SK-N-SH (cell line): ENCODE measurements around the gene IGF1R. TPM values are rescaled to one million over a fixed set of nuclear protein-coding genes. Genes with fewer than 3 reads are reported as not detected.

Experiments used
- CHD2 ChIP-seq: fragments of 150-350 bp; IDR thresholded peaks from 2 replicates; pipeline ENCODE4 v1.6.1; 2018; ENCODE audit warnings: low read length; ENCODE audit not compliant: partially characterized antibody
- ELF1 ChIP-seq: IDR thresholded peaks from 2 replicates; pipeline ENCODE4 v1.4.0; 2012
- EP300 ChIP-seq, 2 experiments: IDR thresholded peaks; 2 replicates each; pipeline versions ENCODE4 v1.4.0 to v1.6.1; 2012; ENCODE audit warnings: borderline replicate concordance in 1 of 2, low read depth in 1 of 2, low read length in 1 of 2
- EZH2phosphoT487 ChIP-seq: fragments of 200-600 bp; sonication (generic); IDR thresholded peaks from 2 replicates; pipeline ENCODE4 v1.6.1; 2017; ENCODE audit warnings: low read depth, mixed run types, mild to moderate bottlenecking, antibody characterized with exemption, moderate library complexity, borderline replicate concordance
- FOSL2 ChIP-seq: IDR thresholded peaks from 2 replicates; pipeline ENCODE4 v1.4.0; 2012; ENCODE audit warnings: low read depth, mild to moderate bottlenecking, moderate library complexity, borderline replicate concordance
- FOXJ3 ChIP-seq: sonication (generic); formaldehyde crosslinking; IDR thresholded peaks from 2 replicates; pipeline ENCODE4 v1.5.1; 2020; ENCODE audit warnings: mild to moderate bottlenecking, missing genetic modification reagents
- FOXM1 ChIP-seq: IDR thresholded peaks from 2 replicates; pipeline ENCODE4 v1.4.0; 2012; ENCODE audit warnings: low read depth, mild to moderate bottlenecking
- GABPA ChIP-seq: IDR thresholded peaks from 2 replicates; pipeline ENCODE4 v1.4.0; 2012; ENCODE audit warnings: low read depth, mild to moderate bottlenecking
- GATA2 ChIP-seq: sonication (generic); formaldehyde crosslinking; IDR thresholded peaks from 2 replicates; pipeline ENCODE4 v1.5.0; 2020; ENCODE audit warnings: mild to moderate bottlenecking, missing genetic modification reagents
- IRF3 ChIP-seq: fragments of 150-350 bp; IDR thresholded peaks from 2 replicates; pipeline ENCODE4 v1.6.1; 2016; ENCODE audit warnings: mild to moderate bottlenecking, low read depth, low read length
- JUND ChIP-seq: IDR thresholded peaks from 2 replicates; pipeline ENCODE4 v1.4.0; 2012
- MAX ChIP-seq: IDR thresholded peaks from 2 replicates; pipeline ENCODE4 v1.4.0; 2012; ENCODE audit warnings: low read depth
- MEF2A ChIP-seq: IDR thresholded peaks from 2 replicates; pipeline ENCODE4 v1.4.0; 2012; ENCODE audit warnings: low read depth, borderline replicate concordance
- MXI1 ChIP-seq: IDR thresholded peaks from 2 replicates; pipeline ENCODE4 v1.6.1; 2012; ENCODE audit warnings: mild to moderate bottlenecking, low read depth, low read length, improper control_type of control experiment
- NFIC ChIP-seq: IDR thresholded peaks from 2 replicates; pipeline ENCODE4 v1.4.0; 2012; ENCODE audit warnings: borderline replicate concordance
- NRF1 ChIP-seq: IDR thresholded peaks from 2 replicates; pipeline ENCODE4 v1.6.1; 2012; ENCODE audit warnings: low read depth, mild to moderate bottlenecking, low read length
- POLR2AphosphoS5 ChIP-seq: IDR thresholded peaks from 2 replicates; pipeline ENCODE4 v1.6.1; 2012; ENCODE audit warnings: low read depth, low read length
- RCOR1 ChIP-seq: fragments of 150-350 bp; IDR thresholded peaks from 2 replicates; pipeline ENCODE4 v1.6.1; 2017; ENCODE audit warnings: antibody characterized with exemption, low read length
- RXRA ChIP-seq: IDR thresholded peaks from 2 replicates; pipeline ENCODE4 v1.4.0; 2012; ENCODE audit warnings: low read depth, mild to moderate bottlenecking, borderline replicate concordance
- SIN3A ChIP-seq: IDR thresholded peaks from 2 replicates; pipeline ENCODE4 v1.6.1; 2012; ENCODE audit warnings: low read depth, mild to moderate bottlenecking, low read length, moderate library complexity, borderline replicate concordance
- SMC3 ChIP-seq: IDR thresholded peaks from 2 replicates; pipeline ENCODE4 v1.6.1; 2012; ENCODE audit warnings: low read depth, low read length, improper control_type of control experiment
- TAF1 ChIP-seq: IDR thresholded peaks from 2 replicates; pipeline ENCODE4 v1.6.1; 2012; ENCODE audit warnings: low read depth, mild to moderate bottlenecking, low read length, moderate library complexity, borderline replicate concordance
- USF1 ChIP-seq: IDR thresholded peaks from 2 replicates; pipeline ENCODE4 v1.4.0; 2012; ENCODE audit warnings: low read depth, borderline replicate concordance
- YY1 ChIP-seq: IDR thresholded peaks from 2 replicates; pipeline ENCODE4 v1.4.0; 2012; ENCODE audit warnings: low read depth, mild to moderate bottlenecking
- ZBTB33 ChIP-seq: IDR thresholded peaks from 2 replicates; pipeline ENCODE4 v1.4.0; 2012; ENCODE audit warnings: low read depth, borderline replicate concordance
- polyA plus RNA-seq, 3 experiments: library from polyadenylated mRNA; depleted of rRNA; stranded (reverse); fragments of >200 nt; gene quantifications; 2 replicates each; pipeline ENCODE4 v1.2.3, GENCODE V29; 2012
- TF ChIP-seq, protein P1 (sequence below): IDR thresholded peaks from 2 replicates; pipeline ENCODE4; 2012
- TF ChIP-seq, protein P2 (sequence below): fragments of 150-350 bp; IDR thresholded peaks from 2 replicates; pipeline ENCODE4 v1.6.1; 2017; ENCODE audit warnings: antibody characterized with exemption, low read length, low read depth, borderline replicate concordance

Gene IGF1R
- polyA plus RNA-seq, 1 of the 3 experiments (the other 2 are of a cell fraction), result 9.5 TPM

DNA sequence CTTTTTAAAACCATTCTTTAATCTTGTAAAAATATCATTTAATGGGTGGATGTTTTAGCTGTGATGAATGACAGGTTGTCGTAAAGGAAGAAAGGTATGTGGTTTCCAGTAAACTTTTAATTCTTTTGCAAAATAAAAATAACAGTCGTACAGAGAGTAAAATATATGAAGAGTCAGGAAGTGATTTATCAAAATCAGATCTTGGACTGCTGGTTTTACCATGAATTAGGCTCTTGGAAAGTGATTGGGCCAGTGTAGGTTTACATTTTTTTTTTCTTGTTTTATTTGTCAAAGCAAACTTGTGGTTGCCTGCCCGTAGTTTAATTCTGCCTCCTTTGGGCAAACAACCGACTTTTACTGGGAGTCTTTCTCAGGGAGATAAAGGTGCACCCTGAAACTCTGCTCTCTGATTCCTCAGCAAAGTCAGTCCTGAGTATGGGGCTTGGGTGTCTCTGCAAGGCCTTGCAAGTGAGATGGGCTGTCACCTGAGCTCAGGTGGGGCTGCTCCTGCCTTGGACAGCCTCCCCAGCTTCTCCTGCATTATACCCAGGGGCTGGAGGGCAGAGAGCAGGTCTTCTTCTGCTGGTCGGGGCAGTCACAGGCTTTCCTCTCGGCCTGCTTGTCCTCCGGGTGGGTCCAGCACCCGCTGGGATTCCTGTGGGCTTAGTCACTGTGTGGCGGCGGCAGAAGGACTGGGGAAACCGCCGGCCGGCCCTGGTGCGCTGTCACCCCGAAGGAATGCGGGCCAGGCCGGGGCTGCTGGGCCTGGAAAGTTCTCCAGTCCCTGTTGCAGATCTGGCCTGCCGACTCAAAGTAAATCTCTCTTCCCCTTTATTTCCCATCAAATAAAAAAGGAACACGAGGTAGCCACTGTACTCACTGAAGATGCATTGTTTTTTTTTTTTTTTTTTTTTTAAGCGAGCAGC is 79.0 kb downstream of the IGF1R start (continued):
- TF ChIP-seq MAX, result peak; percentile 87
- no peak for TF ChIP-seq ELF1
- TF ChIP-seq RCOR1, result no peak
- TF ChIP-seq, protein P1, sequence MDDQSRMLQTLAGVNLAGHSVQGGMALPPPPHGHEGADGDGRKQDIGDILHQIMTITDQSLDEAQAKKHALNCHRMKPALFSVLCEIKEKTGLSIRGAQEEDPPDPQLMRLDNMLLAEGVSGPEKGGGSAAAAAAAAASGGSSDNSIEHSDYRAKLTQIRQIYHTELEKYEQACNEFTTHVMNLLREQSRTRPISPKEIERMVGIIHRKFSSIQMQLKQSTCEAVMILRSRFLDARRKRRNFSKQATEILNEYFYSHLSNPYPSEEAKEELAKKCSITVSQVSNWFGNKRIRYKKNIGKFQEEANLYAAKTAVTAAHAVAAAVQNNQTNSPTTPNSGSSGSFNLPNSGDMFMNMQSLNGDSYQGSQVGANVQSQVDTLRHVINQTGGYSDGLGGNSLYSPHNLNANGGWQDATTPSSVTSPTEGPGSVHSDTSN, result peak; percentile 71
- TF ChIP-seq RXRA, result peak; percentile 61; the same call in 1 of the 2 replicates
- TF ChIP-seq MEF2A, result 0 out of 2 replicates have a peak, but pooled peaks have one; percentile 30
- TF ChIP-seq FOSL2, result peak; percentile 96
- TF ChIP-seq USF1, result 0 out of 2 replicates have a peak, but pooled peaks have one; percentile 36
- no peak for TF ChIP-seq FOXJ3
- TF ChIP-seq TAF1, result no peak
- peak; percentile 49; the same call in 1 of the 2 replicates for TF ChIP-seq POLR2AphosphoS5
- TF ChIP-seq GATA2 (CRISPR knock-in tag), result no peak
- TF ChIP-seq SMC3, result no peak
- TF ChIP-seq CHD2, result no peak
- TF ChIP-seq, protein P2, sequence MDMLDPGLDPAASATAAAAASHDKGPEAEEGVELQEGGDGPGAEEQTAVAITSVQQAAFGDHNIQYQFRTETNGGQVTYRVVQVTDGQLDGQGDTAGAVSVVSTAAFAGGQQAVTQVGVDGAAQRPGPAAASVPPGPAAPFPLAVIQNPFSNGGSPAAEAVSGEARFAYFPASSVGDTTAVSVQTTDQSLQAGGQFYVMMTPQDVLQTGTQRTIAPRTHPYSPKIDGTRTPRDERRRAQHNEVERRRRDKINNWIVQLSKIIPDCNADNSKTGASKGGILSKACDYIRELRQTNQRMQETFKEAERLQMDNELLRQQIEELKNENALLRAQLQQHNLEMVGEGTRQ, result no peak
- TF ChIP-seq YY1, result 0 out of 2 replicates have a peak, but pooled peaks have one; percentile 61
- TF ChIP-seq MXI1, result no peak
- TF ChIP-seq GABPA, result no peak
- TF ChIP-seq NFIC, result peak; percentile 69
- no peak for TF ChIP-seq IRF3
- TF ChIP-seq EP300 (IDR thresholded peaks at IDR 0.05; ENCODE audit: borderline replicate concordance in 1 of 2, low read depth in 1 of 2, low read length in 1 of 2), result peak; percentile 6 to 92; a peak in 2 of 4 replicates
- TF ChIP-seq EZH2phosphoT487, result no peak
- peak; percentile 65; the same call in 1 of the 2 replicates for TF ChIP-seq FOXM1
- TF ChIP-seq JUND, result peak; percentile 96
- no peak; the same call in 1 of the 2 replicates for TF ChIP-seq ZBTB33
- TF ChIP-seq NRF1, result no peak
- TF ChIP-seq SIN3A, result 0 out of 2 replicates have a peak, but pooled peaks have one; percentile 62
